Measurements from ENCODE around the gene ABCB8. TPM values are rescaled to one million over a fixed set of nuclear protein-coding genes. Genes with fewer than 3 reads are reported as not detected.

The ABCB8 gene
- total RNA-seq: 10 to 100 TPM; 46.6 to 49.6 TPM

- H3K9me3 Mint-ChIP-seq: no peaks in the 10 kb centered on the region
- H3K27ac Mint-ChIP-seq: peak within 1 kb of the TSS; percentile 93
- peaks cover 0 to 2% of the 10 kb centered on the region in 2 donors for H3K36me3 Mint-ChIP-seq (ENCODE audit: insufficient read depth in 2 of 2)
- ATAC-seq (replicated peaks in 1 of 2) (peak; percentile 92 to 93), DNase-seq (peak; percentile 97 to 98)
- H3K27me3 Mint-ChIP-seq (ENCODE audit: low read depth): no peaks in the 10 kb centered on the region
- H3K4me3 Mint-ChIP-seq: peak within 1 kb of the TSS; percentile 98 to 100
- H3K4me1 Mint-ChIP-seq (ENCODE audit: low read depth): peaks cover 25% of the 10 kb centered on the region
Measured at GRCh38 chr7:151028131-151028947, at the start of gene ABCB8. Gene ABCB8 (plus strand): TSS chr7:151028450. CDS start chr7:151028516, 66 bp downstream.

GRCh38 chr7:150979713-150980390 lies 48.4 kb upstream of the ABCB8 start:
- Mint-ChIP-seq H3K9me3 (no peaks in the 10 kb centered on the region), H3K27me3 (ENCODE audit: low read depth) (peaks cover 54% of the 10 kb centered on the region), H3K4me1 (ENCODE audit: low read depth) (peaks cover 15% of the 10 kb centered on the region), H3K4me3 (peak overlapping the region in 1 of 2 donors; percentile 10), H3K27ac (no peak overlapping the region), H3K36me3 (ENCODE audit: insufficient read depth in 2 of 2) (peaks cover 0 to 2% of the 10 kb centered on the region in 2 donors)
- no peak for DNase-seq
- no peak for ATAC-seq (replicated peaks in 1 of 2)

- Mint-ChIP-seq H3K27ac (no peak overlapping the region), H3K9me3 (no peaks in the 10 kb centered on the region), H3K36me3 (ENCODE audit: insufficient read depth in 2 of 2) (peaks cover 0 to 2% of the 10 kb centered on the region in 2 donors), H3K4me3 (no peak overlapping the region), H3K4me1 (ENCODE audit: low read depth) (peaks cover 16% of the 10 kb centered on the region), H3K27me3 (ENCODE audit: low read depth) (peaks cover 54% of the 10 kb centered on the region)
- DNase-seq: no peak
- no peak for ATAC-seq (replicated peaks in 1 of 2)
Measured at GRCh38 chr7:150980663-150981062, 47.6 kb upstream of the ABCB8 start.

- no peak for ATAC-seq (replicated peaks in 1 of 2)
- Mint-ChIP-seq H3K36me3 (ENCODE audit: insufficient read depth in 2 of 2) (peaks cover 0 to 2% of the 10 kb centered on the region in 2 donors), H3K9me3 (no peaks in the 10 kb centered on the region), H3K27ac (no peak overlapping the region), H3K4me3 (no peak overlapping the region), H3K4me1 (ENCODE audit: low read depth) (peaks cover 22% of the 10 kb centered on the region), H3K27me3 (ENCODE audit: low read depth) (peaks cover 48% of the 10 kb centered on the region)
- no peak for DNase-seq
Measured at GRCh38 chr7:150981644-150982043, 46.6 kb upstream of the ABCB8 start.

GRCh38 chr7:150982351-150982750 lies 45.9 kb upstream of the ABCB8 start:
- Mint-ChIP-seq H3K27me3 (ENCODE audit: low read depth) (peaks cover 41% of the 10 kb centered on the region), H3K9me3 (no peaks in the 10 kb centered on the region), H3K4me1 (ENCODE audit: low read depth) (peaks cover 15% of the 10 kb centered on the region), H3K36me3 (ENCODE audit: insufficient read depth in 2 of 2) (peaks cover 0 to 2% of the 10 kb centered on the region in 2 donors), H3K27ac (no peak overlapping the region), H3K4me3 (no peak overlapping the region)
- no peak for DNase-seq
- no peak for ATAC-seq (replicated peaks in 1 of 2)

- Mint-ChIP-seq H3K36me3 (ENCODE audit: insufficient read depth in 2 of 2) (no peaks in the 10 kb centered on the region), H3K4me1 (ENCODE audit: low read depth) (peaks cover 16% of the 10 kb centered on the region), H3K4me3 (no peak overlapping the region), H3K27ac (no peak overlapping the region), H3K27me3 (ENCODE audit: low read depth) (peaks cover 39% of the 10 kb centered on the region), H3K9me3 (no peaks in the 10 kb centered on the region)
- peak; percentile 23 to 34 for DNase-seq
- no peak for ATAC-seq (replicated peaks in 1 of 2)
Measured at GRCh38 chr7:150983893-150984368, 44.3 kb upstream of the ABCB8 start.

- Mint-ChIP-seq H3K9me3 (peaks cover 6 to 9% of the 10 kb centered on the region in 2 donors), H3K4me3 (no peak overlapping the region), H3K27ac (no peak overlapping the region), H3K36me3 (ENCODE audit: insufficient read depth in 2 of 2) (peaks cover 9 to 12% of the 10 kb centered on the region in 2 donors), H3K4me1 (ENCODE audit: low read depth) (peaks cover 16% of the 10 kb centered on the region), H3K27me3 (ENCODE audit: low read depth) (peaks cover 23% of the 10 kb centered on the region)
- DNase-seq (peak; percentile 60 to 67), ATAC-seq (replicated peaks in 1 of 2) (peak; percentile 61 to 74)
Measured at GRCh38 chr7:150986099-150986512, 42.1 kb upstream of the ABCB8 start.

- DNase-seq: no peak
- no peak for ATAC-seq (replicated peaks in 1 of 2)
- Mint-ChIP-seq H3K4me1 (ENCODE audit: low read depth) (peaks cover 16% of the 10 kb centered on the region), H3K27ac (no peak overlapping the region), H3K27me3 (ENCODE audit: low read depth) (peaks cover 18% of the 10 kb centered on the region), H3K4me3 (no peak overlapping the region), H3K36me3 (ENCODE audit: insufficient read depth in 2 of 2) (peaks cover 9 to 13% of the 10 kb centered on the region in 2 donors), H3K9me3 (peaks cover 8 to 9% of the 10 kb centered on the region in 2 donors)
Measured at GRCh38 chr7:150986556-150986955, 41.7 kb upstream of the ABCB8 start.

GRCh38 chr7:150988230-150989226 lies 39.7 kb upstream of the ABCB8 start:
- ATAC-seq (replicated peaks in 1 of 2) (peak; percentile 71 to 74), DNase-seq (peak; percentile 73 to 77)
- Mint-ChIP-seq H3K36me3 (ENCODE audit: insufficient read depth in 2 of 2) (peaks cover 10 to 13% of the 10 kb centered on the region in 2 donors), H3K4me1 (ENCODE audit: low read depth) (peaks cover 16% of the 10 kb centered on the region), H3K27me3 (ENCODE audit: low read depth) (peaks cover 6% of the 10 kb centered on the region), H3K9me3 (peaks cover 8 to 12% of the 10 kb centered on the region in 2 donors), H3K4me3 (peak overlapping the region; percentile 3 to 58), H3K27ac (no peak overlapping the region)

- no peak overlapping the region for H3K4me3 Mint-ChIP-seq
- peaks cover 10 to 13% of the 10 kb centered on the region in 2 donors for H3K36me3 Mint-ChIP-seq (ENCODE audit: insufficient read depth in 2 of 2)
- peaks cover 6% of the 10 kb centered on the region for H3K27me3 Mint-ChIP-seq (ENCODE audit: low read depth)
- DNase-seq (no peak), ATAC-seq (replicated peaks in 1 of 2) (no peak)
- peaks cover 16% of the 10 kb centered on the region for H3K4me1 Mint-ChIP-seq (ENCODE audit: low read depth)
- H3K9me3 Mint-ChIP-seq: peaks cover 8 to 12% of the 10 kb centered on the region in 2 donors
- no peak overlapping the region for H3K27ac Mint-ChIP-seq
Measured at GRCh38 chr7:150989456-150989855, 38.8 kb upstream of the ABCB8 start.

GRCh38 chr7:150990416-150991186 lies 37.6 kb upstream of the ABCB8 start, which contains the start of gene NOS3:
Gene NOS3 (plus strand): TSS chr7:150991017. CDS start chr7:150993804, 2,787 bp downstream.
- no peak within 1 kb of the TSS for H3K27ac Mint-ChIP-seq
- peaks cover 10 to 13% of the 10 kb centered on the region in 2 donors for H3K36me3 Mint-ChIP-seq (ENCODE audit: insufficient read depth in 2 of 2)
- H3K4me3 Mint-ChIP-seq: no peak within 1 kb of the TSS
- peaks cover 8 to 12% of the 10 kb centered on the region in 2 donors for H3K9me3 Mint-ChIP-seq
- peaks cover 6% of the 10 kb centered on the region for H3K27me3 Mint-ChIP-seq (ENCODE audit: low read depth)
- no peak for DNase-seq
- peaks cover 16% of the 10 kb centered on the region for H3K4me1 Mint-ChIP-seq (ENCODE audit: low read depth)
- no peak for ATAC-seq (replicated peaks in 1 of 2)
